ENCODE measurements around the gene ARHGAP18. TPM values are rescaled to one million over a fixed set of nuclear protein-coding genes. Genes with fewer than 3 reads are reported as not detected.

The ARHGAP18 gene
- total and polyA plus RNA-seq, 10 of the 15 experiments (the other 5 are each of a cell fraction or from before 2014, with no cell fraction given) = 18.2 to 52.2 (median 31.7) TPM

- Histone ChIP-seq H3K9ac (ENCODE audit: control insufficient read depth, insufficient read depth, low read length) (no peak overlapping the region), H2AFZ (ENCODE audit: control insufficient read depth, low read depth, low read length) (no peak overlapping the region), H3K4me2 (ENCODE audit: control insufficient read depth, insufficient read depth) (no peak overlapping the region), H3K27me3 (replicated peaks in 1 of 2; ENCODE audit: control insufficient read depth in 2 of 2, insufficient read depth in 2 of 2, low read length in 1 of 2) (no peaks in the 10 kb centered on the region), H3K27ac (ENCODE audit: control insufficient read depth, insufficient read depth) (peak overlapping the region; percentile 26; the same call in 1 of the 2 replicates), H4K20me1 (ENCODE audit: control insufficient read depth, insufficient read depth) (no peaks in the 10 kb centered on the region), H3K4me3 (no peak overlapping the region), H3K4me1 (ENCODE audit: control insufficient read depth, insufficient read depth, low read length) (peaks cover 46% of the 10 kb centered on the region), H3K79me2 (ENCODE audit: control insufficient read depth, insufficient read depth, low read length) (peaks cover 83% of the 10 kb centered on the region), H3K36me3 (ENCODE audit: control insufficient read depth in 2 of 2, insufficient read depth in 2 of 2, low read length in 1 of 2) (no peaks in the 10 kb centered on the region; a peak in 2 of 4 replicates), H3K9me3 (replicated peaks; ENCODE audit: control insufficient read depth, insufficient read depth, low read length) (peaks cover 2% of the 10 kb centered on the region; the same call in 2 of the 3 replicates)
- 88% methylated on average over 5 of the region's 5 CpGs for WGBS (ENCODE audit: insufficient coverage, insufficient replicate concordance, low lambda C conversion rate, missing lambda C conversion rate)
- FAIRE-seq (no peak), ATAC-seq (peak; percentile 1; the same call in 1 of the 3 replicates), DNase-seq (ENCODE audit: low read depth, low spot score) (no peak)
- ChIA-PET SMC1A (ENCODE audit: uncharacterized antibody, unreplicated experiment) (interaction anchor here (0.6 to 22.4 kb wide), 12 partner anchors 10 to 73 kb away, joined by 3 to 434 read pairs (median 16); partner anchors contain the start of gene ARHGAP18), CTCF (interaction anchor here (0.9 to 9.8 kb wide), 12 partner anchors 10 to 78 kb away, joined by 3 to 165 read pairs (median 5); partner anchors contain the start of gene ARHGAP18), POLR2A (interaction anchor here (0.6 to 9.8 kb wide), 7 partner anchors 8 to 37 kb away, joined by 3 to 115 read pairs (median 6); partner anchors contain the start of gene ARHGAP18), RAD21 (ENCODE audit: unreplicated experiment) (interaction anchor here (0.6 to 10.4 kb wide), 10 partner anchors 8 to 55 kb away, joined by 3 to 189 read pairs (median 4); partner anchors contain the start of gene ARHGAP18)
- in situ Hi-C loops (cut with MboI) (no loop called here), intact Hi-C loops (cut with micrococcal nuclease; ENCODE audit: unreplicated experiment) (no loop called here)
- no peak for TF ChIP-seq NFIC (IDR thresholded peaks at IDR 0.05; ENCODE audit: low read depth, low read length)
- TF ChIP-seq MTA2 (IDR thresholded peaks at IDR 0.05; ENCODE audit: low read depth) = peak; percentile 87
- TF ChIP-seq NR2F1 (conservative IDR thresholded peaks at IDR 0.05) = 0 out of 2 replicates have a peak, but pooled peaks have one; percentile 21
- peak; percentile 72 for TF ChIP-seq PKNOX1 (IDR thresholded peaks at IDR 0.05)
- peak; percentile 50; the same call in 1 of the 2 replicates for TF ChIP-seq BCL11A (IDR thresholded peaks at IDR 0.05; ENCODE audit: low read depth, low read length)
- TF ChIP-seq IKZF2 (IDR thresholded peaks at IDR 0.05) = 0 out of 4 replicates have a peak, but pooled peaks of 1 of the 2 experiments have one; percentile 16
- peak; percentile 32; the same call in 1 of the 2 replicates for TF ChIP-seq IKZF1 (conservative IDR thresholded peaks at IDR 0.05)
- TF ChIP-seq, protein P1, sequence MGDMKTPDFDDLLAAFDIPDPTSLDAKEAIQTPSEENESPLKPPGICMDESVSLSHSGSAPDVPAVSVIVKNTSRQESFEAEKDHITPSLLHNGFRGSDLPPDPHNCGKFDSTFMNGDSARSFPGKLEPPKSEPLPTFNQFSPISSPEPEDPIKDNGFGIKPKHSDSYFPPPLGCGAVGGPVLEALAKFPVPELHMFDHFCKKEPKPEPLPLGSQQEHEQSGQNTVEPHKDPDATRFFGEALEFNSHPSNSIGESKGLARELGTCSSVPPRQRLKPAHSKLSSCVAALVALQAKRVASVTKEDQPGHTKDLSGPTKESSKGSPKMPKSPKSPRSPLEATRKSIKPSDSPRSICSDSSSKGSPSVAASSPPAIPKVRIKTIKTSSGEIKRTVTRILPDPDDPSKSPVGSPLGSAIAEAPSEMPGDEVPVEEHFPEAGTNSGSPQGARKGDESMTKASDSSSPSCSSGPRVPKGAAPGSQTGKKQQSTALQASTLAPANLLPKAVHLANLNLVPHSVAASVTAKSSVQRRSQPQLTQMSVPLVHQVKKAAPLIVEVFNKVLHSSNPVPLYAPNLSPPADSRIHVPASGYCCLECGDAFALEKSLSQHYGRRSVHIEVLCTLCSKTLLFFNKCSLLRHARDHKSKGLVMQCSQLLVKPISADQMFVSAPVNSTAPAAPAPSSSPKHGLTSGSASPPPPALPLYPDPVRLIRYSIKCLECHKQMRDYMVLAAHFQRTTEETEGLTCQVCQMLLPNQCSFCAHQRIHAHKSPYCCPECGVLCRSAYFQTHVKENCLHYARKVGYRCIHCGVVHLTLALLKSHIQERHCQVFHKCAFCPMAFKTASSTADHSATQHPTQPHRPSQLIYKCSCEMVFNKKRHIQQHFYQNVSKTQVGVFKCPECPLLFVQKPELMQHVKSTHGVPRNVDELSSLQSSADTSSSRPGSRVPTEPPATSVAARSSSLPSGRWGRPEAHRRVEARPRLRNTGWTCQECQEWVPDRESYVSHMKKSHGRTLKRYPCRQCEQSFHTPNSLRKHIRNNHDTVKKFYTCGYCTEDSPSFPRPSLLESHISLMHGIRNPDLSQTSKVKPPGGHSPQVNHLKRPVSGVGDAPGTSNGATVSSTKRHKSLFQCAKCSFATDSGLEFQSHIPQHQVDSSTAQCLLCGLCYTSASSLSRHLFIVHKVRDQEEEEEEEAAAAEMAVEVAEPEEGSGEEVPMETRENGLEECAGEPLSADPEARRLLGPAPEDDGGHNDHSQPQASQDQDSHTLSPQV (IDR thresholded peaks at IDR 0.05) = 0 out of 2 replicates have a peak, but pooled peaks have one; percentile 32
- peak; percentile 29; the same call in 1 of the 2 replicates for TF ChIP-seq NR2C1 (IDR thresholded peaks at IDR 0.05)
- TF ChIP-seq SKIL (IDR thresholded peaks at IDR 0.05; ENCODE audit: low read depth, poor library complexity, severe bottlenecking) = peak; percentile 20
- TF ChIP-seq ZZZ3 (IDR thresholded peaks at IDR 0.05; ENCODE audit: control insufficient read depth, insufficient read length, low read depth) = no peak
- no peak for TF ChIP-seq EED (IDR thresholded peaks at IDR 0.05; ENCODE audit: low read depth)
- TF ChIP-seq EP300 (IDR thresholded peaks at IDR 0.05; ENCODE audit: borderline replicate concordance in 1 of 2, control insufficient read depth in 1 of 2, low read depth in 2 of 2, low read length in 2 of 2) = 0 out of 4 replicates have a peak, but pooled peaks of 1 of the 2 experiments have one; percentile 13
- TF ChIP-seq ATF7 (IDR thresholded peaks at IDR 0.05; ENCODE audit: low read depth) = 0 out of 2 replicates have a peak, but pooled peaks have one; percentile 39
- no TSS peak for BruUV-seq (replicated peaks)
These were observed 34.1 kb downstream of the ARHGAP18 start for GRCh38 chr6:129675669-129676472.

Data from GM12878 (cell line).